ENCODE measurements around the gene KCTD16.

The KCTD16 gene

GRCh38 chr5:144325532-144325931, 154.9 kb downstream of the KCTD16 start:
- POLR2A ChIA-PET: no interaction called here
- DNase-seq (ENCODE audit: extremely low spot score): no peak
- CTCF ChIA-PET: no interaction called here
- TF ChIP-seq PKNOX1 (IDR thresholded peaks at IDR 0.05): no peak
- no peak for TF ChIP-seq BHLHE40 (IDR thresholded peaks at IDR 0.05; ENCODE audit: borderline replicate concordance)
- no peak for TF ChIP-seq L3MBTL2 (conservative IDR thresholded peaks at IDR 0.05)
- TF ChIP-seq TARDBP (IDR thresholded peaks at IDR 0.05): no peak
- TF ChIP-seq FOXK2 (IDR thresholded peaks at IDR 0.05): no peak
- no peak for TF ChIP-seq CTBP1 (IDR thresholded peaks at IDR 0.05; ENCODE audit: borderline replicate concordance)
- no peak for TF ChIP-seq SP1 (IDR thresholded peaks at IDR 0.05)
- no peak for TF ChIP-seq ELF4 (IDR thresholded peaks at IDR 0.05)
- no peak for TF ChIP-seq LEF1 (IDR thresholded peaks at IDR 0.05; ENCODE audit: borderline replicate concordance)
- TF ChIP-seq ZNF384 (IDR thresholded peaks at IDR 0.05): no peak
- no peak for TF ChIP-seq HDGF (IDR thresholded peaks at IDR 0.05; ENCODE audit: borderline replicate concordance)
- TF ChIP-seq FOXM1 (IDR thresholded peaks at IDR 0.05; ENCODE audit: borderline replicate concordance): no peak
- no peak for TF ChIP-seq SUZ12 (IDR thresholded peaks at IDR 0.05)
- no peak for TF ChIP-seq FOXA1 (IDR thresholded peaks at IDR 0.05)
- no peak for TF ChIP-seq NFRKB (IDR thresholded peaks at IDR 0.05)

GRCh38 chr5:144328494-144328893, 157.8 kb downstream of the KCTD16 start:
- no peak for DNase-seq (ENCODE audit: extremely low spot score)
- POLR2A ChIA-PET: no interaction called here
- TF ChIP-seq NFRKB (IDR thresholded peaks at IDR 0.05) (no peak), SUZ12 (IDR thresholded peaks at IDR 0.05) (no peak), BHLHE40 (IDR thresholded peaks at IDR 0.05; ENCODE audit: borderline replicate concordance) (no peak), HDGF (IDR thresholded peaks at IDR 0.05; ENCODE audit: borderline replicate concordance) (no peak), FOXM1 (IDR thresholded peaks at IDR 0.05; ENCODE audit: borderline replicate concordance) (no peak), PKNOX1 (IDR thresholded peaks at IDR 0.05) (no peak), L3MBTL2 (conservative IDR thresholded peaks at IDR 0.05) (no peak), SP1 (IDR thresholded peaks at IDR 0.05) (no peak), CTBP1 (IDR thresholded peaks at IDR 0.05; ENCODE audit: borderline replicate concordance) (no peak), ZNF384 (IDR thresholded peaks at IDR 0.05) (no peak), ARNT (IDR thresholded peaks at IDR 0.05) (no peak), FOXK2 (IDR thresholded peaks at IDR 0.05) (no peak)
- CTCF ChIA-PET: no interaction called here

- DNase-seq (ENCODE audit: extremely low spot score): no peak
- no peak for TF ChIP-seq HDGF (IDR thresholded peaks at IDR 0.05; ENCODE audit: borderline replicate concordance)
- TF ChIP-seq SP1 (IDR thresholded peaks at IDR 0.05): no peak
- TF ChIP-seq TARDBP (IDR thresholded peaks at IDR 0.05): no peak
- TF ChIP-seq FOXM1 (IDR thresholded peaks at IDR 0.05; ENCODE audit: borderline replicate concordance): no peak
- no peak for TF ChIP-seq SUZ12 (IDR thresholded peaks at IDR 0.05)
- TF ChIP-seq FOXA1 (IDR thresholded peaks at IDR 0.05): no peak
- no peak for TF ChIP-seq PKNOX1 (IDR thresholded peaks at IDR 0.05)
- ChIA-PET CTCF (no interaction called here), POLR2A (no interaction called here)
These were observed 158.3 kb downstream of the KCTD16 start for GRCh38 chr5:144328980-144329379.

- ChIA-PET POLR2A (no interaction called here), CTCF (no interaction called here)
- TF ChIP-seq NFRKB (IDR thresholded peaks at IDR 0.05) (no peak), CTBP1 (IDR thresholded peaks at IDR 0.05; ENCODE audit: borderline replicate concordance) (no peak), BHLHE40 (IDR thresholded peaks at IDR 0.05; ENCODE audit: borderline replicate concordance) (no peak), ZNF384 (IDR thresholded peaks at IDR 0.05) (no peak), PKNOX1 (IDR thresholded peaks at IDR 0.05) (no peak), SUZ12 (IDR thresholded peaks at IDR 0.05) (no peak), ELF4 (IDR thresholded peaks at IDR 0.05) (no peak), FOXM1 (IDR thresholded peaks at IDR 0.05; ENCODE audit: borderline replicate concordance) (no peak), ARNT (IDR thresholded peaks at IDR 0.05) (no peak), HDGF (IDR thresholded peaks at IDR 0.05; ENCODE audit: borderline replicate concordance) (no peak), LEF1 (IDR thresholded peaks at IDR 0.05; ENCODE audit: borderline replicate concordance) (no peak)
- no peak for DNase-seq (ENCODE audit: extremely low spot score)
These were observed 159.0 kb downstream of the KCTD16 start for GRCh38 chr5:144329681-144330080.

GRCh38 chr5:144331361-144331760, 160.7 kb downstream of the KCTD16 start:
- no peak for TF ChIP-seq TARDBP (IDR thresholded peaks at IDR 0.05)
- TF ChIP-seq FOXA1 (IDR thresholded peaks at IDR 0.05): no peak
- no peak for TF ChIP-seq PKNOX1 (IDR thresholded peaks at IDR 0.05)
- no peak for TF ChIP-seq FOXK2 (IDR thresholded peaks at IDR 0.05)
- no peak for TF ChIP-seq HDGF (IDR thresholded peaks at IDR 0.05; ENCODE audit: borderline replicate concordance)
- no peak for TF ChIP-seq ZNF384 (IDR thresholded peaks at IDR 0.05)
- no peak for TF ChIP-seq ELF4 (IDR thresholded peaks at IDR 0.05)
- TF ChIP-seq LEF1 (IDR thresholded peaks at IDR 0.05; ENCODE audit: borderline replicate concordance): no peak
- no peak for TF ChIP-seq NFRKB (IDR thresholded peaks at IDR 0.05)
- no peak for TF ChIP-seq CTBP1 (IDR thresholded peaks at IDR 0.05; ENCODE audit: borderline replicate concordance)
- POLR2A ChIA-PET: no interaction called here
- no peak for DNase-seq (ENCODE audit: extremely low spot score)
- CTCF ChIA-PET: no interaction called here
